SK-N-SH (cell line): Measurements from ENCODE around the gene OGDH. TPM values are rescaled to one million over a fixed set of nuclear protein-coding genes. Genes with fewer than 3 reads are reported as not detected.

Source experiments
- CTCF ChIA-PET: fragments of 300-600, 350-600 bp; formaldehyde crosslinking; extraction: SDS; loops from one replicate; lab custom pipeline; 2021; lab: Yijun Ruan, JAX
- POLR2A ChIA-PET: fragments of 350-600 bp; sonication (Branson Sonifier 250); formaldehyde crosslinking; extraction: SDS; loops from one replicate; lab custom pipeline; 2020; ENCODE audit warnings: antibody characterized with exemption, inconsistent platforms; lab: Yijun Ruan, JAX
- DNase-seq: peaks from one replicate; pipeline ENCODE4 v3.0.0; 2012
- H2AFZ ChIP-seq: fragments of 200-600 bp; sonication (generic); 2 replicates; pipeline ENCODE4 v1.8.1; 2016; ENCODE audit warnings: antibody characterized with exemption, mild to moderate bottlenecking, low read depth
- H3F3A ChIP-seq: fragments of 200-600 bp; sonication (generic); replicated peaks from 2 replicates; pipeline ENCODE3; 2016; ENCODE audit warnings: antibody characterized with exemption, mild to moderate bottlenecking; ENCODE audit not compliant: insufficient read depth
- H3K27ac ChIP-seq, 2 experiments: fragments of 200-500 bp in 1 of 2; fragments of 200-600 bp in 1 of 2; sonication (Bioruptor generic) in 1 of 2; sonication (generic), shearing (Covaris generic) in 1 of 2; 2 replicates each; pipeline versions ENCODE4 v1.5.1 to v1.6.1; 2014 to 2016; ENCODE audit warnings: low read depth in 2 of 2, inconsistent platforms in 1 of 2, low read length in 1 of 2, mild to moderate bottlenecking in 1 of 2, mixed read lengths in 1 of 2
- H3K27me3 ChIP-seq: fragments of 200-600 bp; sonication (generic), shearing (Covaris generic); 2 replicates; pipeline ENCODE4 v1.6.1; 2016; ENCODE audit warnings: mixed run types; ENCODE audit not compliant: insufficient read depth
- H3K36me3 ChIP-seq, 2 experiments: fragments of 200-500 bp in 1 of 2; fragments of 200-600 bp in 1 of 2; sonication (Bioruptor generic) in 1 of 2; sonication (generic) in 1 of 2; replicated peaks in 1 of 2; 2 replicates each; pipeline versions ENCODE3 to v1.5.1; 2014 to 2016; ENCODE audit warnings: low read length in 1 of 2, mild to moderate bottlenecking in 1 of 2; ENCODE audit not compliant: insufficient read depth in 2 of 2, control insufficient read depth in 1 of 2
- H3K4me1 ChIP-seq, 2 experiments: fragments of 200-500 bp in 1 of 2; fragments of 200-600 bp in 1 of 2; sonication (Bioruptor generic) in 1 of 2; sonication (generic), shearing (Covaris generic) in 1 of 2; 2 replicates each; pipeline versions ENCODE4 v1.5.1 to v1.6.1; 2014 to 2016; ENCODE audit warnings: low read depth in 1 of 2, low read length in 1 of 2, mixed run types in 1 of 2; ENCODE audit not compliant: insufficient read depth in 2 of 2, control insufficient read depth in 1 of 2
- H3K4me2 ChIP-seq: fragments of 200-600 bp; sonication (generic), shearing (Covaris generic); 2 replicates; pipeline ENCODE4 v1.6.1; 2017; ENCODE audit warnings: mixed run types
- H3K4me3 ChIP-seq, 2 experiments: fragments of 200-500 bp in 1 of 2; fragments of 200-600 bp in 1 of 2; sonication (Bioruptor generic) in 1 of 2; sonication (generic), shearing (Covaris generic) in 1 of 2; 2 replicates each; pipeline versions ENCODE4 v1.5.1 to v1.8.1; 2014 to 2016; ENCODE audit warnings: low read depth in 2 of 2, inconsistent platforms in 1 of 2, low read length in 1 of 2, mild to moderate bottlenecking in 1 of 2, mixed read lengths in 1 of 2, moderate library complexity in 1 of 2
- H3K79me2 ChIP-seq: fragments of 200-600 bp; sonication (generic); 2 replicates; pipeline ENCODE4 v1.8.1; 2017; ENCODE audit warnings: mild to moderate bottlenecking; ENCODE audit not compliant: insufficient read depth
- H3K9ac ChIP-seq: fragments of 200-600 bp; sonication (generic); 2 replicates; pipeline ENCODE4 v1.6.1; 2017; ENCODE audit warnings: mixed run types
- H3K9me2 ChIP-seq: fragments of 200-600 bp; sonication (generic); 2 replicates; pipeline ENCODE4 v1.6.1; 2017; ENCODE audit warnings: mixed run types
- H3K9me3 ChIP-seq: fragments of 200-600 bp; sonication (generic); 2 replicates; pipeline ENCODE4 v1.6.1; 2017; ENCODE audit warnings: mixed run types, mild to moderate bottlenecking, moderate library complexity
- H4K20me1 ChIP-seq: fragments of 200-600 bp; sonication (generic); 2 replicates; pipeline ENCODE4 v1.6.1; 2017; ENCODE audit warnings: mild to moderate bottlenecking, mixed run types; ENCODE audit not compliant: insufficient read depth
- CHD2 ChIP-seq: fragments of 150-350 bp; IDR thresholded peaks from 2 replicates; pipeline ENCODE4 v1.6.1; 2018; ENCODE audit warnings: low read length; ENCODE audit not compliant: partially characterized antibody
- EP300 ChIP-seq, 2 experiments: IDR thresholded peaks; 2 replicates each; pipeline versions ENCODE4 v1.4.0 to v1.6.1; 2012; ENCODE audit warnings: borderline replicate concordance in 1 of 2, low read depth in 1 of 2, low read length in 1 of 2
- FOSL2 ChIP-seq: IDR thresholded peaks from 2 replicates; pipeline ENCODE4 v1.4.0; 2012; ENCODE audit warnings: low read depth, mild to moderate bottlenecking, moderate library complexity, borderline replicate concordance
- IRF3 ChIP-seq: fragments of 150-350 bp; IDR thresholded peaks from 2 replicates; pipeline ENCODE4 v1.6.1; 2016; ENCODE audit warnings: mild to moderate bottlenecking, low read depth, low read length
- MAX ChIP-seq: IDR thresholded peaks from 2 replicates; pipeline ENCODE4 v1.4.0; 2012; ENCODE audit warnings: low read depth
- NFIC ChIP-seq: IDR thresholded peaks from 2 replicates; pipeline ENCODE4 v1.4.0; 2012; ENCODE audit warnings: borderline replicate concordance
- NRF1 ChIP-seq: IDR thresholded peaks from 2 replicates; pipeline ENCODE4 v1.6.1; 2012; ENCODE audit warnings: low read depth, mild to moderate bottlenecking, low read length
- PBX3 ChIP-seq: IDR thresholded peaks from 2 replicates; pipeline ENCODE4; 2012
- POLR2AphosphoS5 ChIP-seq: IDR thresholded peaks from 2 replicates; pipeline ENCODE4 v1.6.1; 2012; ENCODE audit warnings: low read depth, low read length
- RXRA ChIP-seq: IDR thresholded peaks from 2 replicates; pipeline ENCODE4 v1.4.0; 2012; ENCODE audit warnings: low read depth, mild to moderate bottlenecking, borderline replicate concordance
- SIN3A ChIP-seq: IDR thresholded peaks from 2 replicates; pipeline ENCODE4 v1.6.1; 2012; ENCODE audit warnings: low read depth, mild to moderate bottlenecking, low read length, moderate library complexity, borderline replicate concordance
- SMC3 ChIP-seq: IDR thresholded peaks from 2 replicates; pipeline ENCODE4 v1.6.1; 2012; ENCODE audit warnings: low read depth, low read length, improper control_type of control experiment
- TAF1 ChIP-seq: IDR thresholded peaks from 2 replicates; pipeline ENCODE4 v1.6.1; 2012; ENCODE audit warnings: low read depth, mild to moderate bottlenecking, low read length, moderate library complexity, borderline replicate concordance
- TCF12 ChIP-seq: IDR thresholded peaks from 2 replicates; pipeline ENCODE4 v1.4.0; 2012
- USF1 ChIP-seq: IDR thresholded peaks from 2 replicates; pipeline ENCODE4 v1.4.0; 2012; ENCODE audit warnings: low read depth, borderline replicate concordance
- USF2 ChIP-seq: fragments of 150-350 bp; IDR thresholded peaks from 2 replicates; pipeline ENCODE4 v1.6.1; 2017; ENCODE audit warnings: antibody characterized with exemption, low read length, low read depth, borderline replicate concordance
- WGBS: methylation state at CpG from one replicate; pipeline ENCODE4 v1.1.6; 2017; ENCODE audit warnings: low lambda C conversion rate; 5-methylcytosine and 5-hydroxymethylcytosine counted together
- polyA plus RNA-seq, 3 experiments: library from polyadenylated mRNA; depleted of rRNA; stranded (reverse); fragments of >200 nt; gene quantifications; 2 replicates each; pipeline ENCODE4 v1.2.3, GENCODE V29; 2012

The OGDH gene
- polyA plus RNA-seq, 1 of the 3 experiments (the other 2 are of a cell fraction) = 69.4 TPM

- Histone ChIP-seq H3K9me2 (no peaks in the 10 kb centered on the region), H3K9ac (no peak overlapping the region), H3F3A (no peaks in the 10 kb centered on the region), H3K36me3 (peaks cover 3 to 13% of the 10 kb centered on the region in 2 experiments), H3K4me3 (peak overlapping the region; percentile 79 to 87)
- CTCF ChIA-PET = interaction anchor here (0.9 to 3.0 kb wide), 10 partner anchors 11 to 386 kb away, joined by 3 to 11 read pairs (median 4); partner anchors contain the start of genes H2AZ2 and OGDH
- DNase-seq = no peak
- TF ChIP-seq USF2 = no peak
- TF ChIP-seq USF1 = no peak
- TF ChIP-seq TAF1 = no peak
- TF ChIP-seq PBX3 = no peak
- TF ChIP-seq NFIC = no peak
- no peak for TF ChIP-seq SMC3
- TF ChIP-seq SIN3A = no peak
- TF ChIP-seq, all 33 proteins: peak for 0
- Histone ChIP-seq H4K20me1 (peaks cover 35% of the 10 kb centered on the region), H3K79me2 (peaks cover 62% of the 10 kb centered on the region), H3K27ac (no peak overlapping the region), H3K27me3 (no peaks in the 10 kb centered on the region), H3K4me1 (peaks cover 5 to 35% of the 10 kb centered on the region in 2 experiments; a peak in 3 of 4 replicates), H3K9me3 (no peaks in the 10 kb centered on the region), H2AFZ (no peak overlapping the region), H3K4me2 (peak overlapping the region; percentile 93)
- POLR2A ChIA-PET = interaction anchor here (0.5 to 1.1 kb wide), 3 partner anchors 9 to 96 kb away, joined by 3 to 5 read pairs (median 4); no protein-coding TSS in a partner anchor
- 85% methylated on average over 2 of the region's 2 CpGs for WGBS
Observed at GRCh38 chr7:44749992-44750391, 143.6 kb downstream of the OGDH start.

- peaks cover 3 to 13% of the 10 kb centered on the region in 2 experiments for H3K36me3 ChIP-seq
- H3K79me2 ChIP-seq = peaks cover 66% of the 10 kb centered on the region
- H3K9me2 ChIP-seq = no peaks in the 10 kb centered on the region
- no peaks in the 10 kb centered on the region for H3F3A ChIP-seq
- no peaks in the 10 kb centered on the region for H3K9me3 ChIP-seq
- TF ChIP-seq FOSL2 (no peak), USF1 (no peak), POLR2AphosphoS5 (no peak), CHD2 (no peak), SIN3A (no peak), RXRA (no peak), NRF1 (no peak), IRF3 (no peak), MAX (no peak), EP300 (IDR thresholded peaks at IDR 0.05; ENCODE audit: borderline replicate concordance in 1 of 2, low read depth in 1 of 2, low read length in 1 of 2) (no peak), TCF12 (no peak)
- WGBS = 93% methylated on average over 2 of the region's 3 CpGs
- CTCF ChIA-PET = interaction anchor here (1.0 to 3.0 kb wide), 6 partner anchors 11 to 162 kb away, joined by 3 to 11 read pairs (median 4); partner anchors contain the start of genes H2AZ2 and OGDH
- no peaks in the 10 kb centered on the region for H3K27me3 ChIP-seq
- peak overlapping the region; percentile 79 to 87; a peak in 2 of 4 replicates for H3K4me3 ChIP-seq
- POLR2A ChIA-PET = interaction anchor here (0.7 to 1.1 kb wide), 2 partner anchors 17 to 96 kb away, joined by 3 to 5 read pairs; no protein-coding TSS in a partner anchor
- H3K27ac ChIP-seq = no peak overlapping the region
- H2AFZ ChIP-seq = no peak overlapping the region
- DNase-seq = no peak
- peaks cover 39% of the 10 kb centered on the region for H4K20me1 ChIP-seq
- H3K9ac ChIP-seq = no peak overlapping the region
- H3K4me1 ChIP-seq = peaks cover 5 to 39% of the 10 kb centered on the region in 2 experiments; a peak in 3 of 4 replicates
- H3K4me2 ChIP-seq = peak overlapping the region; percentile 93
Observed at GRCh38 chr7:44750424-44750823, 144.0 kb downstream of the OGDH start.
